Stimulated activated CD4-positive, alpha-beta T cell treated with anti-CD3 and anti-CD28 coated beads, Interleukin-12 subunit alpha, Interleukin-12 subunit beta, amount 100 ng/mL, for 24 hours (primary cell): ENCODE results near the gene OLFM1.

Experiments
- DNase-seq, 2 experiments: peaks; one replicate each; pipeline ENCODE4 v3.0.0-alpha.2; 2020; ENCODE audit warnings: low read depth in 2 of 2

Gene OLFM1

DNA sequence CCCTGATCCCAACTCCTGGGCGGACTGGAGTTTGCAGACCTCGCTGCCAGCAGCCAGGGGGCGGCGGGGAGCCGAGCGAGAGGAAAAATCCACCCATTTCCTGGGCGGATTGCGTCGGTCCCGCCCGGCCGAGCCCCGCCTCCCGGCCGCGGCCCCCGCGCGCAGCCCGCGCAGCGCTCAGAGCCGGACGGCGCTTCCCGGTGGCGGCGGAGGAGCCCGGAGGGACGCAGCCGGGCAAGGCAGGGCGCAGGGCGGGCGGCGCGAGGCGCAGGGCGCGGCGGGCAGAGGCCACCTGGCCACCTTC, at the start of gene OLFM1:
OLFM1 (plus strand) TSS at position 180 of the 304 bp plus-strand sequence. CDS start 322 bp downstream, outside the sequence.
- DNase-seq: peak; percentile 5 to 41

GRCh38 chr9:135038331-135038730, 49.1 kb upstream of the OLFM1 start:
- DNase-seq: no peak

- DNase-seq: no peak
Observed at GRCh38 chr9:135038826-135039225, 48.6 kb upstream of the OLFM1 start.

- DNase-seq: no peak
Observed at GRCh38 chr9:135039266-135039870, 48.1 kb upstream of the OLFM1 start.

- no peak for DNase-seq
Observed at GRCh38 chr9:135039916-135040645, 47.4 kb upstream of the OLFM1 start.

- no peak for DNase-seq
Observed at GRCh38 chr9:135040892-135041291, 46.6 kb upstream of the OLFM1 start.

DNA sequence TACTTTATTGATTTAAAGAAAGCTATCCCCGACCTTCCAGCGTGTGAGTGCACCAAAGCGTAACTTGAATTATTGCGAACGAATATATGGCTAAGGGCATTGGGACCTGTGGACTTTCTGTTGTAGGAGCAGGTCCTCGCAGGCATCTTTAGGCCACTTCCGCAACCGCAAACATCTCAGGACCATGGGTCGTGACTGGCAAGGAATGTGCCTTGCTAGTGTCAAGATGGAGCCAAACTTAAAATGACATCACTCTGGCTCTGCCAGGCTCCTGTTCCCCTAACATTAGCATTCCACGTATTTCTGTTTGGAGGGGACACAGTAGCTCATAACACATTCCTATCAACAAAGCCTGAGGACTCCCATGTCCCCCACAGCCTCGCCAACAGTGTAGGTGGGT, 44.1 kb upstream of the OLFM1 start:
- no peak for DNase-seq

DNA sequence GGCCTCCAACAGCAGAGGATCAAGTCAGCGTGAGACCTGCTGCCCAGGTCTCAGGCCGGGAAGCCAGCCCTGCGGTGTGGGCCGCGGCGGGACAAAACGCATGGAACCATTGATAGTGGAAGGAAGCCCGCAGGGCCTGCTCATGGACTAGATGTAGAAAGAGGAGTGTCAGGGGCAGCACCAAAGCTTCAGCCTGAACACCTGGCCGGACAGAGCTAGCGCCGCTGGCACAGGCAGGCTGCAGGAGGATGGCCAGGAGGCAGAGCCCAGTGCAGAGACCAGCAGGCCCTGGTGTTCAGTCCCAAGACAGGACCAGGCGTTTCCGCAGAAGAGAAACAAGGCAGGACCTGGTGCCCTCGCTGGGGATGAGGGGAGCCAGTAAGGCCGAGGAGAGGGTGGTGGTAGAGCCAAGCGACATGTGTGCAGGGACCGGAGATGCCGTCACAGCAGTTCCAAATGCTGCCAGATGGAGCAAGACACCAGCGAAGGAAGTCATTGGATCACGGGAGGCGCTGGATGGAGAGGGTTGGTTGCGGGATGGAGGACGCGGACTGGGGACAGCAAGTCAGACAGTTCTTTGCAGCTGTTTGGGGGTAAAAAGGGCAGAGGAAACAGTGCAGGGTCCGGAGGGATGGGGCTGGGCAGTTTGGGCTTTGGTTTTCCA, 42.1 kb upstream of the OLFM1 start:
- no peak for DNase-seq

- no peak for DNase-seq
Observed at GRCh38 chr9:135045928-135046738, 41.3 kb upstream of the OLFM1 start.

- no peak for DNase-seq
Observed at GRCh38 chr9:135046739-135047350, 40.6 kb upstream of the OLFM1 start.

DNA sequence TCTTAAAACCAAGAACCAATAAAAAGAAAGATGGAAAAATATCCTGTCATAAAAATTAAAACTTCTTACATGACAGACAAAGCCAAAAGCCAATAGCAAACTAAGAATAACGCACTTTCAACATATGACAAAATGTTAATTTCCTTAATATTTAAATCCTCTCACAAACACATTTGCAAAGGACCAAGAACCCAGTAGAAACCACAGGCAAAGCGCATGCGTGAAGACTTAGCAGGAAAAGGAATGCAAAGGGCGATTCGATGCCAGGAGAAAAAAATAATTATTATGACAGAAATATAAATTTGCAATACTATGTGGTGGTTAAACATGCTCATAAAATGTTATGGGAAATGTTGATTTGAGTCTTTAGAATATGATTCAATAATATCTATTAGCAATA, 39.9 kb upstream of the OLFM1 start:
- no peak for DNase-seq

- no peak for DNase-seq
Observed at GRCh38 chr9:135048046-135048757, 39.3 kb upstream of the OLFM1 start.

DNA sequence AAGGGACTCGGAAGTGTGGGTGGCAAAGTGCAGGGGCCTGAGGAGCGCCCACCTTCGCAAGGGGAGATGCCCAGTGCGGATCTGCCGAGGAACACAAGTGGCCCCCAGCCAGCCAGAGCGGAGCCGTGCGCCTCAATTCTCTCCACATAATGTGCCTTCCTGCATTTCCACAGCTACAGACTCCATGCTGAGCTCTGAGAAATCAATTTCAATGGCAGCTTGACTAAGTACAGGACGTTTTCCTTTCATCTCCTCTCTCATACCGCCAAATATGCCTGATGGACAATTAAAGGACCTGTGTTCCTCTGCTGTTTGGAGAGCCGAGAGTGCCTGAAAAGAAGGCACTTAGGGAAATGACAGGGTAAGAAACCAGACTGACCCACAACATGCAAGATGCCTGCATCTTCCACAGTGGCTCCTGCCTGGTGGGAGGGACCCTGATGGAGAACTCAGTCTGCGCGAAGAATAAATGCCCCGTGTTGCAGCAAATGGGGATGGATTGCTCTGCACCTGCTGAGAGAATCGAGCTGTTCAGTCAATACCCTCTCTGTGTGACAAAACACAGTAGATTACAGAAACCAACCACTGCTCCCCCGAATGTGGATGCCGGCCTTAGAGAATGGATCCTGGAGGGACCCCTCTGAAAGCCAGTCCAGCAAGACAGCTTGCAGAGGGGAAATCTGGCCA, 38.6 kb upstream of the OLFM1 start:
- no peak for DNase-seq

GRCh38 chr9:135049460-135049859, 38.0 kb upstream of the OLFM1 start:
- no peak for DNase-seq

GRCh38 chr9:135050072-135050990, 37.1 kb upstream of the OLFM1 start:
- DNase-seq: no peak

GRCh38 chr9:135051316-135052038, 36.0 kb upstream of the OLFM1 start:
- no peak for DNase-seq

DNA sequence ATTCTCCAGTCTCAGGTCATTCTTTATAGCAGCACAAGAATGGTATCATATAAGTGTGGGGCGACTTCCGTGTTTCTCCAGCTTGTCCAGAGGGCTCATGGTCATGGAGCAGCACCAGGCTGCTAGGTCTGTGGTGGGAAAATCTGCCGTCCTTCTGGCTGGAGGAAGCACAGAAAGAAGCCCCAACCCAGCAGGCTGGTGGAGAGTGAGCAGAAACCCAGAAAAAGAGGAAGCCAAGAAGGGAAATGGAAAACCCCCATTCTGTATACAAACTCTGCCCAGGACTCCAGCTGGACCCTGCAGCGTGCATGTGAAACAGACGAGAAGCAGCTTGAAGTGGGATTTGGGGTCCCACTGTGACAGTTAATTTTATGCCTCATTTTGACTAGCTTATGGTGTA, 34.3 kb upstream of the OLFM1 start:
- no peak for DNase-seq

DNA sequence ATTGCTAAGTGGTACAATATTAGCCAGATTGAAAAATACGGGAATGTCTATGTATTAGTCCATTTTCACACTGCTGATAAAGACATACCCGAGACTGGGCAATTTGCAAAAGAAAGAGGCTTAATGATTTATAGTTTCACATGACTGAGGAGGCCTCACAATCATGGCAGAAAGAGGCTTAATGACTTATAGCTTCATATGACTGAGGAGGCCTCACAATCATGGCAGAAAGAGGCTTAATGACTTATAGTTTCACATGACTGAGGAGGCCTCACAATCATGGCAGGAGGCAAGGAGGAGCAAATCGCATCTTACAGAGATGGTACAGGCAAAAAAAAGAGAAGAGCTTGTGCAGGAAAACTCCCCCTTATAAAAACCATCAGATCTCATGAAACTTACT, 32.3 kb upstream of the OLFM1 start:
- no peak for DNase-seq

DNA sequence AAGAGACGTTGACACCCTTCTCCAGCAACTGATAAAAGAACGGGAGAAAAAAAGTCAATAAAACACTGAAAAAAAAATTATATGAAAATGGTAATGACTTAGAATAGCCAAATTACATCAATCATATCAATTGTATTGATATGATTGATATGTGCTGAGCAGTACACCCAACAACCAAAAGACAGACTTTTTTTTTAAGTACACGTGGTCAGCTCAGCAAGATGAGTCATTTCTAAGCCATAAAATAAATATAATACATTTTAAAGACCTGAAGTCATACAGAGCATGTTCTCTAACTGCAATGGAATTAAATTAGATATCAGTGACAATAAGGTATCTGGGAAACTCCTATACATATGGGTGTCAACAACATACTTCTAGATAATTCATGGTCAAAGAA, 30.9 kb upstream of the OLFM1 start:
- DNase-seq: no peak
